Suprapubic skin (tissue), 4 donors: ENCODE measurements around the gene ATXN1. TPM values are rescaled to one million over a fixed set of nuclear protein-coding genes. Genes with fewer than 3 reads are reported as not detected.

Experiments
- DNase-seq, 2 donors: peaks; one replicate each; pipeline ENCODE4 v3.0.0-alpha.2; 2019; ENCODE audit warnings: low spot score in 2 of 2
- H3K27ac ChIP-seq: fragments of 200-600 bp; sonication (generic); one replicate; pipeline ENCODE4 v1.5.1; 2019
- H3K27me3 ChIP-seq: fragments of 200-600 bp; sonication (generic); one replicate; pipeline ENCODE4 v1.5.1; 2019
- H3K36me3 ChIP-seq: fragments of 200-600 bp; sonication (generic); one replicate; pipeline ENCODE4 v1.5.1; 2019
- H3K4me1 ChIP-seq: fragments of 200-600 bp; sonication (generic); one replicate; pipeline ENCODE4 v1.5.1; 2019
- H3K4me3 ChIP-seq: fragments of 200-600 bp; sonication (generic); one replicate; pipeline ENCODE4 v1.5.1; 2019; ENCODE audit warnings: mild to moderate bottlenecking
- H3K9me3 ChIP-seq: fragments of 200-600 bp; sonication (generic); one replicate; pipeline ENCODE4 v1.5.1; 2019
- EP300 ChIP-seq: sonication (generic); formaldehyde crosslinking; IDR thresholded peaks from one replicate; pipeline ENCODE4 v1.6.1; 2017; ENCODE audit warnings: antibody characterized with exemption
- POLR2A ChIP-seq, 2 donors: fragments of 450-650 bp; IDR thresholded peaks; one replicate each; pipeline ENCODE4 v1.6.1; 2017; ENCODE audit warnings: antibody characterized with exemption in 2 of 2, mild to moderate bottlenecking in 2 of 2, moderate library complexity in 2 of 2
- POLR2AphosphoS5 ChIP-seq, 3 donors: sonication (generic); formaldehyde crosslinking; IDR thresholded peaks; one replicate each; pipeline ENCODE4 v1.6.1; 2017; ENCODE audit warnings: antibody characterized with exemption in 3 of 3
- WGBS: methylation state at CpG from one replicate; pipeline ENCODE4 v1.1.5; 2018; 5-methylcytosine and 5-hydroxymethylcytosine counted together
- total RNA-seq, 4 donors: library from RNA; depleted of rRNA; stranded (reverse); fragments of >200 nt; gene quantifications; one replicate each; pipeline ENCODE4 v1.1.0, GENCODE V29; 2016
- TF ChIP-seq, protein P1 (sequence below), 2 donors: fragments of 200-600 bp in 1 of 2; fragments of 450-650 bp in 1 of 2; sonication (generic) in 1 of 2; IDR thresholded peaks; one replicate each; pipeline ENCODE4 v1.5.1; 2016 to 2019; ENCODE audit warnings: antibody characterized with exemption in 2 of 2, mild to moderate bottlenecking in 1 of 2, moderate library complexity in 1 of 2

Gene ATXN1
- total RNA-seq, 4 donors from 2014 or later, result 32.8 to 95.4 (median 42.4) TPM

DNA sequence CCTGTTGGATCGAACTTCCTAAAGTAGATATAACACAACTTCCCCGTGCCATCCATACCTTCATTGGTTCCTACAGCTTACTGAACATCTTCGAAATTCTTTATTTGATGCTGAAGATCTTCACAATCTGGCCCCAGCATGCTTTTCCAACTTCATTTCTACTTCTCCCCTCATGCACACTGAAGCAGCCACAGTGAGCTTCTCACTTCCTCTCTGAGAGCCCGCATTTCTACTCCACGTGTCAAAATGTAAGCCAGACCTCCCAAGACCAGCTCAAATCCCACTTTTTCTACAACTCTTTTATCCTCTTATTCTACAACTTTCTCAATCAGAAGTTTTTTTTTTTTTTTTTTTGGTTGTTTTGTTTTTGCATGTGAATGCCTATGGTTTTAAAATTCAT is 268.1 kb downstream of the ATXN1 start:
- H3K4me1 ChIP-seq, result peaks cover 13% of the 10 kb centered on the region
- no peaks in the 10 kb centered on the region for H3K9me3 ChIP-seq
- H3K27ac ChIP-seq, result no peak overlapping the region
- no peaks in the 10 kb centered on the region for H3K27me3 ChIP-seq
- TF ChIP-seq POLR2AphosphoS5 (IDR thresholded peaks at IDR 0.05) (no peak), EP300 (no peak), POLR2A (IDR thresholded peaks at IDR 0.05) (no peak)
- TF ChIP-seq, protein P1, sequence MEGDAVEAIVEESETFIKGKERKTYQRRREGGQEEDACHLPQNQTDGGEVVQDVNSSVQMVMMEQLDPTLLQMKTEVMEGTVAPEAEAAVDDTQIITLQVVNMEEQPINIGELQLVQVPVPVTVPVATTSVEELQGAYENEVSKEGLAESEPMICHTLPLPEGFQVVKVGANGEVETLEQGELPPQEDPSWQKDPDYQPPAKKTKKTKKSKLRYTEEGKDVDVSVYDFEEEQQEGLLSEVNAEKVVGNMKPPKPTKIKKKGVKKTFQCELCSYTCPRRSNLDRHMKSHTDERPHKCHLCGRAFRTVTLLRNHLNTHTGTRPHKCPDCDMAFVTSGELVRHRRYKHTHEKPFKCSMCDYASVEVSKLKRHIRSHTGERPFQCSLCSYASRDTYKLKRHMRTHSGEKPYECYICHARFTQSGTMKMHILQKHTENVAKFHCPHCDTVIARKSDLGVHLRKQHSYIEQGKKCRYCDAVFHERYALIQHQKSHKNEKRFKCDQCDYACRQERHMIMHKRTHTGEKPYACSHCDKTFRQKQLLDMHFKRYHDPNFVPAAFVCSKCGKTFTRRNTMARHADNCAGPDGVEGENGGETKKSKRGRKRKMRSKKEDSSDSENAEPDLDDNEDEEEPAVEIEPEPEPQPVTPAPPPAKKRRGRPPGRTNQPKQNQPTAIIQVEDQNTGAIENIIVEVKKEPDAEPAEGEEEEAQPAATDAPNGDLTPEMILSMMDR (IDR thresholded peaks at IDR 0.05), result no peak
- no peak overlapping the region for H3K4me3 ChIP-seq
- no peak for DNase-seq
- WGBS, result 93% methylated on average over 5 of the region's 5 CpGs
- no peaks in the 10 kb centered on the region for H3K36me3 ChIP-seq

- H3K27ac ChIP-seq, result no peak overlapping the region
- TF ChIP-seq, protein P1 (IDR thresholded peaks at IDR 0.05), result no peak
- TF ChIP-seq POLR2A (IDR thresholded peaks at IDR 0.05), result no peak
- no peak for TF ChIP-seq EP300
- TF ChIP-seq POLR2AphosphoS5 (IDR thresholded peaks at IDR 0.05), result no peak
- H3K9me3 ChIP-seq, result no peaks in the 10 kb centered on the region
- H3K36me3 ChIP-seq, result no peaks in the 10 kb centered on the region
- H3K27me3 ChIP-seq, result no peaks in the 10 kb centered on the region
- no peak for DNase-seq
- H3K4me1 ChIP-seq, result peaks cover 5% of the 10 kb centered on the region
- H3K4me3 ChIP-seq, result no peak overlapping the region
- WGBS, result 96% methylated on average over 5 of the region's 5 CpGs
Measured at GRCh38 chr6:16491666-16492313, 269.5 kb downstream of the ATXN1 start.

DNA sequence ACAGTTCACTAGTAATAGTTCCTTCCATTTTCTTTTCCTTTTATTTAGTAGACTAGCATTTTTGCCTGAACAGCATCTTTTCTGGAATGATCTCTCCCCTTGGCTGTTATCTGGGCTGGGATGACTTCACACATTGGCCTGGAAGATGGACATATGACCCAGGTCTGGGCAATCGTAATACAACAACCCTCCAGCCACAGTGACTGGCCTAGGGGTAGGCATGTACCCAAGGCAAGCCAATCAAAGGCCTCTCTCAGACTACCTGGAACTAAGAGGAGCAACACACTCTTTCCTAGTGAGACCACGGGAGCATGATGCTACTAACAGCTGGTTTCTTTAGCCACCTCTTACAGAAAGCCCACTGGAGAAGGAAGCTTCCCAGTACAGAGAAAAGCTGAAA is 270.6 kb downstream of the ATXN1 start:
- no peak for TF ChIP-seq POLR2AphosphoS5 (IDR thresholded peaks at IDR 0.05)
- no peak for TF ChIP-seq POLR2A (IDR thresholded peaks at IDR 0.05)
- TF ChIP-seq, protein P1 (IDR thresholded peaks at IDR 0.05), result no peak
- no peak for TF ChIP-seq EP300

DNA sequence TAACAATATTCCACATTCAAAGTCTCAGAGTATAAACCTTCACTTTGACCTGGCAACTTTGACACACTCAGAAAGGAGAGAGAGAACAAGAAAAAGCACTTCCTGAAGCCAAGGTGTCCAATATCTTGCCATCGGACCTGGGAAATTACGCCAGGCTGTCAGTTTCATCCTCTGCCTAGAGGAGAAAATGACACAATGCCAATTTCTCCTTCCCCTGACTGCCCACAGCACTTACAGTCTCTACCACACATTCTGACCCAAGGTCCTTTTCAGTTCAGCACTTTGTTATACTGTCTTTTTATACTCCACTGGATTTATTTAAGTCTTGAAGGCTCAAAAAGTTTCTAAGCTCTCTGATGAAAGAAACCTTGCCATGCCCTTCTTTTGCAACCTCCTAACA is 272.4 kb downstream of the ATXN1 start:
- Histone ChIP-seq H3K4me1 (peaks cover 20% of the 10 kb centered on the region), H3K4me3 (no peak overlapping the region), H3K27ac (no peak overlapping the region), H3K36me3 (peaks cover 12% of the 10 kb centered on the region), H3K27me3 (no peaks in the 10 kb centered on the region), H3K9me3 (no peaks in the 10 kb centered on the region)
- 39% methylated on average over 2 of the region's 2 CpGs for WGBS
- DNase-seq, result no peak
- TF ChIP-seq, protein P1 (IDR thresholded peaks at IDR 0.05), result no peak

More for the DNA sequence above, 270.6 kb downstream of the ATXN1 start:
- Histone ChIP-seq H3K4me3 (no peak overlapping the region), H3K27me3 (no peaks in the 10 kb centered on the region), H3K36me3 (peaks cover 3% of the 10 kb centered on the region), H3K9me3 (no peaks in the 10 kb centered on the region), H3K4me1 (peaks cover 16% of the 10 kb centered on the region), H3K27ac (no peak overlapping the region)
- DNase-seq, result no peak
- WGBS, result 71% methylated on average over 2 of the region's 2 CpGs

GRCh38 chr6:16487996-16488674 is 273.1 kb downstream of the ATXN1 start:
- Histone ChIP-seq H3K4me3 (no peak overlapping the region), H3K9me3 (no peaks in the 10 kb centered on the region), H3K27me3 (no peaks in the 10 kb centered on the region), H3K27ac (no peak overlapping the region), H3K36me3 (peaks cover 13% of the 10 kb centered on the region), H3K4me1 (peaks cover 20% of the 10 kb centered on the region)
- DNase-seq, result no peak
- 89% methylated on average over 6 of the region's 6 CpGs for WGBS
- TF ChIP-seq POLR2A (IDR thresholded peaks at IDR 0.05) (no peak), POLR2AphosphoS5 (IDR thresholded peaks at IDR 0.05) (no peak), EP300 (no peak)
- TF ChIP-seq, protein P1 (IDR thresholded peaks at IDR 0.05), result no peak
